M059J (cell line): ENCODE measurements around the gene SNCB. TPM values are rescaled to one million over a fixed set of nuclear protein-coding genes. Genes with fewer than 3 reads are reported as not detected.
"Not testable (repeated sequence)": the region's sequence is repeated elsewhere in the genome, so short reads cannot be mapped to it uniquely, and the experiment has no call there.

Experiments
- DNase-seq: peaks from one replicate; pipeline ENCODE4 v3.0.0-alpha.2; 2012; ENCODE audit warnings: low read depth
- total RNA-seq: library from RNA; depleted of rRNA; stranded (reverse); fragments of >200 nt; shearing (Covaris generic); gene quantifications from 2 replicates; pipeline ENCODE4 v1.2.3, GENCODE V29; 2014

SNCB gene
- total RNA-seq, 1 experiment from 2014 or later, result not detected

- DNase-seq, result not testable (repeated sequence)
These were observed 30.4 kb downstream of the SNCB start for GRCh38 chr5:176599749-176600430.

DNA sequence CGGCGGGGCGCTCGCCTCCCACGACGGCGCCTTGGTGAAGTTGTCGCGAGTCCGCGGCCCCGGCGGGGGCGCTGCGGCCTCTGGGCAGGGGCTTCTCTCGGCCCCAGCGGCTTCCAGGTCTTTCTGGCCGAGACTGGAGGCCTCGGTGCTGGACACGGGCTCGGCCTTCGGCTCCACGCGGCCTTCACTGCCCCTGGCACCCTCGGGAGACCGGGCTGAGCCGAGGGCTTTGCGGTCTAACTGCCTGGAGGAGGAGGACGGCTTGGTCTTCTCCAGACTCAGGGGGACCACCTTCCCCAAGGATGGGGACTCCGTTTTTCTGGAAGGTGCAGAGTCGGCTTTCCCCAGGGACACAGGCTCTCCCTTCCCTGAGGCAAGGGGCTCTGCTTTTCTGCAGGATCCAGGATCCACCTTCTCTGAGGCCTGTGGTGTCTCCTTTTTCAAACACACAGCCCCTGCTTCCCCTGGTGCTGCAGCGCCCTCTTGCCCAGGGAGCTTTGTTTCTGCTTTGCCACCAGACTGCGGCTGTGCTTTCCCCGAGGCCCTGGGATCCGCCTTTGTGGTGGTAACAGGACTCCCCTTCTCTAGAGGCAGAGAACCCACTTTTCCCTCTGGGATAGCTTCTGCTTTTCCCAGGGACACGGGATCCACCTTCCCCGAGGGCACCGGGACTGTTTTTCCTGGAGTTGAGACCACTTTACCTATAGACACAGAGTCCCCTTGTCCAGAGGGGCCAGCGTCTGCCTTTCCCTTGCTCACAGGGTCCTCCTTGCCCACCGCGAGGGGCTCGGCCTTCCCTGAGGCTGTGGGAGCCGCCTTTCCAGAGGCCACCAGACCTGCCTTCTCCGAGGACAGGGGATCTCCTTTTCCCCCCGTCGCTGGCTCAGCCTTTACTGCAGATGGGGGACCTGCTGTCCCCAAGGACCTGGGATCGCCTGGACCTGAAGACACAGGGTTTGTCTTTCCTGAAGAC is 32.6 kb downstream of the SNCB start:
- no peak for DNase-seq

DNA sequence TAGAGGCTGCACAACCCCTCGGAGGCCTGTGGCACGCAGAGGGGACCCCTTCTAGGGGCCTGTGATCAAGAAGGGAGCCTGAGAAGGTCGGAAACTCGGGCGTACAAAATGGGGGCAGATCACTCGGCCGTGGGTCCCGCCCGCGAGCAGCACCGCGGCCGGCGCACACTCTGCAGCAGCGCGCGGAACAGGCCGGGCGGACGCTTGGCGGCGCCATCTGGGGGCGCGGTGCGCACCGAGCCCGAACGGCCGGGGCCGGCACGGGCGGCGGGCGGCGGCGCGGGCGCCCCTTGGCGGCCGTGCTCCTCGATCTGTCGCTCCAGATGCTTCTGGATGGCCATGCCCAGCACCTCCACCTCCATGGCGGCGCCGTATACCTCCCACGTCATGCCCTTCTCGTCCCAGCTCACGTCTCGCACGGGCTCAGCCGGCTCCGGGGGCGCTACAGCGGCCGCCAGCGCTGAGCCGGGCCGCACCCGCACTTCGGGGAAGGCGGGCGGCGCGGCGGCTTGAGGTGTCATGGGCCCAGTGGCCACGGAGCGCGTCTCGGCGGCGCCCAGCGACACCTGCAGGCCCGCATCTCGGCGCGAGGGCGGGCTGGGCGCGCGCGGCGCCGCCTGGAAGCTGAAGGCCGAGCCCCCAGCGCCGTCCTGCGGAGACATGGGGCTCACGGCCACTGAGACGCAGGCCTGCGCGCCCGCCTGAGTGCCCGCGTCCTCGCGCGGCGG is 33.5 kb downstream of the SNCB start:
- no peak for DNase-seq

- DNase-seq, result no peak
These were observed 34.2 kb downstream of the SNCB start for GRCh38 chr5:176596069-176596644.

GRCh38 chr5:176595386-176595943 is 34.9 kb downstream of the SNCB start:
- DNase-seq, result no peak

- no peak for DNase-seq
These were observed 35.8 kb downstream of the SNCB start for GRCh38 chr5:176594554-176594953.

- no peak for DNase-seq
These were observed 37.0 kb downstream of the SNCB start for GRCh38 chr5:176593273-176593869.

GRCh38 chr5:176592573-176592972 is 37.8 kb downstream of the SNCB start:
- no peak for DNase-seq

DNA sequence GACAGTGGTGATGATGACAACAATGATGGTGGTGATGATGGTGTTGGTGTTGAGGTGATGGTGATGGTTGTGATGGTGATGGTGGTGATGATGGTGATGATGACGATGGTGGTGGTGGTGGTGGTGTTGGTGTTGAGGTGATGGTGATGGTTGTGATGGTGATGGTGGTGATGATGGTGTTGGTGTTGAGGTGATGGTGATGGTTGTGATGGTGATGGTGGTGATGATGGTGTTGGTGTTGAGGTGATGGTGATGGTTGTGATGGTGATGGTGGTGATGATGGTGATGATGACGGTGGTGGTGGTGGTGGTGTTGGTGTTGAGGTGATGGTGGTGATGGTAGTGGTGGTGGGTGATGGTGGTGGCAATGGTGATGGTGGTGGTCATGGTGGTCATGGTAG is 38.7 kb downstream of the SNCB start:
- not testable (repeated sequence) for DNase-seq

DNA sequence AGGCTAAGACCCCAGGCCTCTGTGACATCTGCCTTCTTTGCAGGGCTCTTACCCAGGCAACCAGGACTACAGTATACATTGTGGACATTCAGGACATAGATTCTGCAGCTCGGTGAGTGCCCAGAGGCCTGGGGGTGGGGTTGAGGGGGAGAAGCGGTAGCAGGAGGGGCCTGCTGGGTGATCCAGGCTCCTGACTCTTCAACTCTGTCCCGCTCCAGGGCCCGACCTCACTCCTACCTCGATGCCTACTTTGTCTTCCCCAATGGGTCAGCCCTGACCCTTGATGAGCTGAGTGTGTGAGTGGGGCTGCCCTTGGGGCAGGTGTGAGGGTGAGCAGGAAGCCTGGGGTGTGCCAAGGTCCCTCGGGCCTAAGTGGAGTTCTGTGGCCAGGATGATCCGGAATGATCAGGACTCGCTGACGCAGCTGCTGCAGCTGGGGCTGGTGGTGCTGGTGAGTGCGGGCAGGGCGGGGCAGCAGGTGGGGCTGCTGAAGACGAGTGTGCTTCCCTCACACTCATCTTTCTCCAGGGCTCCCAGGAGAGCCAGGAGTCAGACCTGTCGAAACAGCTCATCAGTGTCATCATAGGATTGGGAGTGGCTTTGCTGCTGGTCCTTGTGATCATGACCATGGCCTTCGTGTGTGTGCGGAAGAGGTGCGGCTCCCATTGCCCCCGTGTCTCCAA is 40.2 kb downstream of the SNCB start:
- no peak for DNase-seq

DNA sequence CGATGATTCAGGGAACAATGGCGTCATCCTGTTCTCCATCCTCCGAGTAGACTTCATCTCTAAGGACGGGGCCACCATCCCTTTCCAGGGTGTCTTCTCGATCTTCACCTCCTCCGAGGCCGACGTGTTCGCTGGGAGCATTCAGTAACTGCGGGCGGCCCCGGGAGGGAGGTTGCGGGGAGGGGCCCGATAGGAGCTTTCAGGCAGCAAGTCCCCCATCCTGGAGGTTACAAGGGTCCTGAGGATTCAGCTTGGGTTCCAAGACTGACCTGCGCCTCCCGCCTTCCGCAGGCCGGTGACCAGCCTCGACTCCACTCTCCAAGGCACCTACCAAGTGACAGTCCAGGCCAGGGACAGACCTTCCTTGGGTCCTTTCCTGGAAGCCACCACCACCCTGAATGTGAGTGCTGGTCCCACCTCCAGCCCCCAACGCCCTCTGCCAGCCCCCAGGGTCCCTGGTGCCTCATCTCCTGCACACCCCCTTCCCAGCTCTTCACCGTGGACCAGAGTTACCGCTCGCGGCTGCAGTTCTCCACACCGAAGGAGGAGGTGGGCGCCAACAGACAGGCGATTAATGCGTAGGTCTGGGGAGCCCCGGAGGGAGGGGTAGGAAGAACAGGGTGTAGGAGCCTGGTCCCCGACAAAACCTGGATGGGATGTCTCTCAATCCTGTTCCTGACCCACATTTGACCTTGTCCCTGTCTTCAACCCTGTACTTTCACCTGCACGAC is 41.1 kb downstream of the SNCB start:
- DNase-seq, result no peak

DNA sequence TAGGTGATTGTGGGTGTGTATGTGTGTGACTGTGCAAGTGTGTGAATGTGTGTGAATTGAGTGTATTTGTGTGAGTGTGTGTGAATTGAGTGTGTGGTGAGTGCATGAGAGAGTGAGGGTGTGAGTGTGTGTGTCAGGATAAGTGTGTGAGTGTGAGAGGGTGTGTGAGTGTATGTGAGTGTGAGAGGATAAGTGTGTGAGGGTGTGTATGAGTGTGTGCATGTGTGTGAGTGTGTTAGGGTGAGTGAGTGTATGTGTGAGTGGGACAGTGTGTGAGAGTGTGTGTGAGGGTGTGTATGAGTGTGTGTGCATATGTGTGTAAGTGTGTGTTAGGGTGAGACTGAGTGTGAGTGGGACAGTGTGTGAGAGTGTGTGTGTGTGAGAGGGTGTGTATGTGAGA is 42.0 kb downstream of the SNCB start:
- no peak for DNase-seq

DNA sequence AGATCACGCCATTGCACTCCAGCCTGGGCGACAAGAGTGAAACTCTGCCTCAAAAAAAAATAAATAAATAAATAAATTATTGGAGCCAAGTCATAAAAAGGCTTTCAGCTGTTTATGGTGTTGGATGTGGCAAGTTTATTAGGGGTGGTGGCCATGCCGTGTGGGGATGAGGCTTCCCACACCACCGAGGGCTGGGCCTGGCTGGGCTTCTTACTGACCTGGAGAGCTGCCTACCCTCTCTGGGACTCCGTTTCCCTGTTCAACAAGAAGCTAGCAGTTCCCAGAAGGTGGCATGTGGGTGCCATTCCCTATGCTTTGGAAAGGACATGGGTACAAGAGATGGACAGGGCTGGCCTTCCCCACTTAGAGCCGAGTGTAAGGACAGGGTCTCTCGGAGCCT is 42.9 kb downstream of the SNCB start:
- DNase-seq, result no peak

- DNase-seq, result no peak
These were observed 47.3 kb downstream of the SNCB start for GRCh38 chr5:176583076-176583475.

DNA sequence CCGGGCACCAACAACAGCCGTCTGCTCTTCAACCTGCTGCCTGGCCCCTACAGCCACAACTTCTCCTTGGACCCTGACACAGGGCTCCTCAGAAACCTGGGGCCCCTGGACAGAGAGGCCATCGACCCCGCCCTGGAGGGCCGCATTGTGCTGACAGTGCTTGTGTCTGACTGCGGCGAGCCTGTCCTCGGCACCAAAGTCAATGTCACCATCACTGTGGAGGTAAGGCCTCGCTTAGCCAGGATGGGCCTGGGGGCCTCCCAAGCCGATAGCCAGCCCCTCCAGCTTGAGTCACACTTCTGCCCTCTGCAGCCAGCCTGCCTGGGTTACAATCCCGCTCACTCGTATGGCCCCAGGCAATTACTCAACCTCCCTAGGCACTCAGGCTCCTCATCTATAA is 49.0 kb downstream of the SNCB start:
- no peak for DNase-seq

GRCh38 chr5:176579323-176579722 is 51.0 kb downstream of the SNCB start:
- peak; percentile 12 for DNase-seq

DNA sequence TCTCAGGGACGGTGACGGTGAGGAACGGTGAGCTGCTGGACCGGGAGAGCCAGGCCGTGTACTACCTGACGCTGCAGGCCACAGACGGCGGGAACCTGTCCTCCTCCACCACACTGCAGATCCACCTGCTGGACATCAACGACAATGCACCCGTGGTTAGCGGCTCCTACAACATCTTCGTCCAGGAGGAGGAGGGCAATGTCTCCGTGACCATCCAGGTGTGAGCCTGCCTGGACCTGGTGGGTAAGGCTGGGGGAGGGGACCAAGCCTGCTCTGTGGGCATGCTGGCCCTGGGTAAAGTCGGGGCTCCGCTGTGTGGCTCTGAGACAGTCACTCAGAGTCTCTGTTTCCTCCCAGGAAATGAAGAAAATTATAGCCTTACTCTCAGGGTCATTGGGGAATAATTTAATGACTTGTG is 51.9 kb downstream of the SNCB start:
- peak; percentile 40 for DNase-seq

DNA sequence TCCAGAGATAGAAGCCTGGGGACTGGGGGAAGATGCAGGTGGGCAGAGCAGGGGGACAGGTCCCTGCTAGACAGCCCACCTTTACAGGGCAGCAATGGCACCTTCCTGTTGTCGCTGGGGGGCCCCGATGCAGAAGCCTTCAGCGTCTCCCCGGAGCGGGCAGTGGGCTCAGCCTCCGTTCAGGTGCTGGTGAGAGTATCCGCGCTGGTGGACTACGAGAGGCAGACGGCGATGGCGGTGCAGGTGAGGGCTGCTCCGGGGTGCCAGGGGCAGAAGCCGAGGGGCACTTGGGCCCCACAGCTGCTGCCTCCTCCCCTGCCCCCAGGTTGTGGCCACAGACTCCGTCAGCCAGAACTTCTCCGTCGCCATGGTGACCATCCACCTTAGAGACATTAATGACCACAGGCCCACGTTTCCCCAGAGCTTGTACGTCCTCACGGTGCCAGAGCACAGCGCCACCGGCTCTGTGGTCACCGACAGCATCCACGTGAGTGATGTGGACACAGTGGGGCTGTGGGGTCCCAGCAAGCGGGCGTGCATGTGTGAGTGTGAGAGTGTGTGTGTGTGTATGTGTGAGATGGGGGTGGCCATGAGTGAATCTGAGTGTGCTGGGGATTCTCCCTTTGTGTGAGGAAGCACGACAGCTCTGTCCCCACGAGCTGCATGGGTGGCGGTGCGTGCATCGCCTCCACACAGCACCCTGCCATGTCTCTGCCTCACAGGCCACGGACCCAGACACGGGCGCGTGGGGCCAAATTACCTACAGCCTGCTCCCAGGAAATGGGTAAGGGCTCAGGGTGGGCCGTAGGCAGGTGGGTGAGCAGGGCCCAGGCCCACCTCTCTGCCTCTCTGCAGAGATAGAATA is 52.8 kb downstream of the SNCB start:
- peak; percentile 38 for DNase-seq
